Activated CD8-positive, alpha-beta memory T cell treated with anti-CD3 and anti-CD28 coated beads for 1 hour (primary cell): ENCODE measurements around the gene PCDH15.

Source experiments
- DNase-seq, 2 donors: peaks; one replicate each; pipeline ENCODE4 v3.0.0-alpha.2; 2020; ENCODE audit warnings: low read depth in 1 of 2; ENCODE audit errors: extremely low read depth in 1 of 2

PCDH15 gene

DNA sequence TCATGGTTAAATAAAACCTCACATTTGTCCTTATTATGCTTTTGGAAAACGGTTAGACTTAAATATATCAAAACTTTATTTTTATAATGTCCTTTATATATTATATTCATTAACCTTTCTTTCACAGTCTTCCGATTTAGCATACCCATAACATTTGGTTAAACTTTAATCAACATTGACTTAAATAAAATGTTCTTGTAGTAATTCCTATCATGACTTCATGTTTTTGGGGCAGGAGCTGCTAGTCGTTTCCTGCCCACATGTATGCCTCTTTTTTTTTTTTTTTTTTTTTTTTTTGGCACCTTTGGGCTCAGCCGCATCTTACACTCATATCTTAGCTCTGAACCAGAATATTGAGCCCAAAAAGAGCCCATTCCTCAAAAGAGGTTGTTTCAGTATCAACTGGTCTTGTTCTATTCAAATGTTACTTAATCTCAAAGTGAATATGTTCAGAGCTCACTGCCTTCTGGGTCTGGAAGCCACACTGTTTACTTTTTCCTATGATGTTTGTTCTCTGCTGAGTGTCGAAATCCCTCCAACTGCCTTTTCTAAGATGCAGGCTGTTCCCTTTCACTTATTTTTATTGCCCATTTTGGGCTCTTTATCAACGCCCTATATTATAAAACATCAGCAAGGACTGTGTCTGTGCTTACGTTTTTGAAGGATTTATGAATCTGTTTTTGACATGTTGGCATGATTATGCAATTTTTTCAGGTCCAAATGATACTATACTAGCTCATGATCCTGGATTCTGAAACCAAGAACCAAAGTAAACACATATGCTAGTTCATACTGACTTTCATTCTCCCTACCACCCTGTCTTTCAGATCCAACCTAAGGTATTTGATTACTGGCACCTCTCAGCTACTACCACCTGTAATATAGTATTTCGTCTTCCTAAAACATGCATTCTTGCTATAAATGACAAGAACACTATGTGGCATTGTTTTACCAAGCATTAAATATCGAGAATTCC, 914.4 kb downstream of the PCDH15 start:
- no peak for DNase-seq

DNA sequence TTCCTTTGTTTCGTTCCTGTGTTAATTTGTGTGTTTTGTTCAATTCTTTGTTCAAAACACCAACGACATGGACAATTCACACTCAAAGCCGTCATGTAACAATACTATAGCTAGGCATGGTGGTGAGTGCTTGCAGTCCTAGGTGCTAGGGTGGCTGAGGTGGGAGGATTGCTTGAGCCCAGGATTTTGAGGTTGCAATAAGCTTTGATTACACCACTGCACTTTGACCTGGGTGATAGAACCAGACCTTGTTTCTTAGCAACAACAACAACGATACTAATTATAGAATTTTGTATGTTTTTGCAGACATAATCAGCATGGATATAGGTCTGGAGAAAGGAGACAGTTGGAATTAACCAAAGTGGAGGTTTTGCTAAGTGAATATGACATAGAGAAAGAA, 936.2 kb downstream of the PCDH15 start:
- DNase-seq, result no peak

- no peak for DNase-seq
Observed at GRCh38 chr10:53852450-53853175, 948.4 kb downstream of the PCDH15 start.

DNA sequence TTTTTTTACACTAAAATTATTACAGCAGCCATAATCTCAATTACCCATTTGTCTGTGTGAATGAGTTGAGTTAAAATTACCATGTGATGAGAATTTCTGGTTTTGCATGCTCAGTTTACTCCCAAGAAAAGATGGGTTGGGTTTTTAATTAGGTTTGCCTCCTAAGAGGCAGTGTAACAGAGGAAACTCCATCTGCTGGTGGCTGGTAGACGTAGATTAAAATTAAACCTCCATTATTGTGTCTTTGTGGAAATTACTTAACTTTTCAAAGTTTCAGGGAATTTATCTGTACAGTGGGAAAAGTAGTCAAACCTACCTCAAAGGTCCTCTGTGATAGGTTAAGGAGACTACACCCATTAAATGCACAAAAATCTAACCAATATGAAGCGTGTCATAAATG, 954.2 kb downstream of the PCDH15 start:
- no peak for DNase-seq

DNA sequence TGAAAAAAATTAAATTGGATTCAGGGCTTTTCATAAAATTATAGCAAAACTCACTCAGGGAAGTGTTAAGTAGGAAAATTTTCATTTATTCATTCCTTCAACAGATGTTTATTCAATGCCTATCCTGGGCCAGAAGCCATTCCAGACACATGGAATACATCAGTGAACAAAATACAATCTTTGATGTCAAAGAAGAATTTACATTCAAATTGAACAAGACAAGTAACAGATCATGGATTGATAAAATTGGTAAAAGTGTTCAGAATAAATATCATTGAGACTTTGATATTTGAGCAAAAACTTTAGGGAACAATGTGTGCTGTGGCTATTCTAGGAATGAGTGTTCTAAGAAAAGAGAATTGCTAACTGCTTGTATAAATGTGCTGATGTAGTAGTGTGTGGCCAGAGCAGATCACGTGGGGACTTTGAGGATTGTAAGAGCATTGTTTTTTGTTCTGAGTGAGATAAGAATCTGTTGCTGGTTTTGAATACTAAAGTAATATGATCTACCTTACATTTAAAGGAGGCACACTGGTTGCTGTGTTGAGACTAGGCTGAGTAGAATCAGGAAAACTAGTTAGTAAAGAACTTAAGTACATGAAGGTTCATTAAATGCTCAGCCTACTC, 957.2 kb downstream of the PCDH15 start:
- no peak for DNase-seq

GRCh38 chr10:53841483-53842145, 959.4 kb downstream of the PCDH15 start:
- no peak for DNase-seq

DNA sequence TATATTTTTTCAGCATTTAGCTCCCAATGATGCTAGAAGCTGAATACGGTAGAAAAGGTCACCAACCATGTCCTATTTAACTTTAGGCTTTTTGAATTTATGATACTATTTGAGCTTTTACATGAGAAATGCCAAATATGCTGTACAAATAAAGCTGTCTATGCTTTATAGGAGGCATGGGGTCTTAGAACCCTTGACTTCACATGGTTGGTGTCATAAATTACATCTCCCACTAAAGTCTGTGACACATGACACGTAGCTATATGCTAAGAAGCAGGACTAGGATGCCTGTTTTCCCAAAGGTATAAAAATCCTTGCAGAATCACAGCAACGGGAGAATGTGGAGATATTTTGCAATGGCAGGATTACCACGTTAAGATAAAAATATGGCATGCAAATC, 960.4 kb downstream of the PCDH15 start:
- no peak for DNase-seq

- no peak for DNase-seq
Observed at GRCh38 chr10:53839440-53840039, 961.5 kb downstream of the PCDH15 start.

GRCh38 chr10:53836638-53837037, 964.4 kb downstream of the PCDH15 start:
- DNase-seq, result no peak

- no peak for DNase-seq
Observed at GRCh38 chr10:53833908-53834307, 967.1 kb downstream of the PCDH15 start.

- no peak for DNase-seq
Observed at GRCh38 chr10:53827261-53827660, 973.8 kb downstream of the PCDH15 start.

DNA sequence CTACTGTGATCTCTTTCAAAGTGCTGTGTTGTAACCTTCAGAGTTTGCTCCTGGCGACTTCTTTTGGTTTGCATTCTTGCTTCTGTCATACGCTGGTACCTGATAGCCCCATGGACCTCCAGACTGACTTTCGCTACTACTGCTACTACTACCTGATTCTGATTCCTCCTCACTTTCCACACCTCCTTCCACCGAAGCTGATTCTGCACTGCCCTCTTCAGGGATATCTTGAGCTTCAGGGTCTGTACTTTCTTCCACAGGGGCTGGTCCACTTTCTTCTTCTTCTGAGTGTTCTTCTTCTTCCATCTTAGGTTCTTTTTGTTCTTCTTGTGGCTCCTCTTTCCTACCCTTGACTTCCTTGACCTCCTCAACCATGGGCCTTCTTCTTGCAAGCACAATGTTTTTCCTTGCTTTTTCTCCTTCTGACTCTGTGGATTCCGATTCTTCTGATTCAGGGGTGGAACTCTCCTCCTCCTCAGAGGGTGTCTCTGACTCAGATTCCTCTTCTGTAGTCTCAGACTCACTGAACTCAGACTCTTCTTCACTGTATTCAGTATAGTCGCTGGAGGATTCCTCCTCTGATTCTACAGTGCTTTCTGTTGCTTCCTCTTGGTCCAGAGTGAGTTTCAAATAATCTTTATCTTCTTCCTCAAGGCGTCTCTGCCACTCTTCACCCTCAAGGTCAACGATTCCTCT, 992.2 kb downstream of the PCDH15 start:
- no peak for DNase-seq

GRCh38 chr10:53786236-53786900, 1014.7 kb downstream of the PCDH15 start:
- no peak for DNase-seq

- no peak for DNase-seq
Observed at GRCh38 chr10:53771701-53772100, 1029.3 kb downstream of the PCDH15 start.

DNA sequence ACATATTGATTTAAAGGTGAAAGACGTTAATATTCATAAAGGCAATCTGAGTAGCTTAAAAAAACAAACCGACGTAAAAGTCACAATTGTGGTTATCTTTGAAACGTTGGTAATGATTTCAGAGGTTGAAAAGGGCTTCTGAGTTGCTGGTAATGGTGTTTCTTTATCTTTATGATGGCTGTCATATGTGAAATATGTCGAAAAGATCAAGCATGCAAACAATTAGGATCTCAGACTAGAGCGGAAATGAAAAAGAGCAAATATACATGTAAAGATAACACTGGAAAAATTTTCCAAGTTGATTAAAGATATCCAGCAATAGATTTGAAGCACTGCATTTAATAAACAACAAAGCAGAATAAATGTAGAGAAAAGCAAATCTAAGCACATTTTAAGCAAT, 1030.1 kb downstream of the PCDH15 start:
- no peak for DNase-seq

GRCh38 chr10:53765311-53765710, 1035.7 kb downstream of the PCDH15 start:
- DNase-seq, result no peak

DNA sequence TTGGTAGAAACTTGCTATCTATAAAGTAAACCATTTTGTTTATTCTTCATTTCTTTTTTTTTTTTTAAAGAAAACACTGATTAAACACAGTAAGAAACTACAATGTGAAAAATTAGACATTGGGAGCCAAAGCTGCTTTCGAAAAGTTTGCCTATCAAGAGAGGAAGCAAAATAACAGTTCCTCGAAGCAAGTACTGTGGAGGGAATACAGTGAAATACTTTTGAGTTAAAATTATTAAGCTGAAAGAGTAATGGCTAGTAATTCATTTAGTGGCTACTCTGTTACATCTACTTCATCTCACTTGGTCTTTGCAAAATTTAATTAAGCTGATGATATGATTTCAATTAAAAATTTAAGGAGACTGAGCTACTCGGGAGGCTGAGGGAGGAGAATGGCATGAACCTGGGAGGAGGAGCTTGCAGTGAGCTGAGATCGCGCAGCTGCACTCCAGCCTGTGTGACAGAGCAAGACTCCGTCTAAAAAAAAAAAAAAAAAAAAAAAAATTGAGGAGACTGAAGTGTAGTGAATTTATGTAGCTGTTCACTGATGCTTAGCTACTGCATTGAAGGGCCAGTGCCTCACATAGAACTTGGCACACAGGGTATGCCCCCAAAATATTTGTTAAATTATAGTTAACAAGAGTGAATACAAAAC, 1046.3 kb downstream of the PCDH15 start:
- DNase-seq, result no peak
